K562 (cell line): Measurements from ENCODE around the gene ODF2. TPM values are rescaled to one million over a fixed set of nuclear protein-coding genes. Genes with fewer than 3 reads are reported as not detected.
A peak's percentile ranks its signal among the peaks of the same experiment; 100 is the strongest.
"Not testable (repeated sequence)": the region's sequence is repeated elsewhere in the genome, so short reads cannot be mapped to it uniquely, and the experiment has no call there.

Experiments used
- ATAC-seq: fragments of 200-7000 bp; cut with Tn5 transposase; 3 replicates; pipeline ENCODE4 v1.9.1; 2020; ENCODE audit warnings: moderate library complexity
- BruUV-seq: library from RNA; stranded (reverse); fragments of 400-500 nt; replicated peaks from 2 replicates; lab custom pipeline; 2021; lab: Mats Ljungman, UMichigan
- CTCF ChIA-PET: fragments of 300-600 bp; formaldehyde crosslinking; extraction: SDS; loops from one replicate; lab custom pipeline; 2021; ENCODE audit warnings: low intra/inter-chr PET ratio; lab: Yijun Ruan, JAX
- POLR2A ChIA-PET: fragments of 300-600, 350-650 bp; sonication (Branson Sonifier 250); formaldehyde crosslinking; extraction: SDS; loops from one replicate; lab custom pipeline; 2021; ENCODE audit warnings: antibody characterized with exemption, inconsistent platforms; lab: Yijun Ruan, JAX
- DNase-seq, 4 experiments: peaks; one replicate each; pipeline versions ENCODE4 v3.0.0 to v3.0.0-alpha.2; 2011 to 2018; ENCODE audit warnings: low spot score in 3 of 4, mixed read lengths in 3 of 4; ENCODE audit errors: extremely low read depth in 1 of 4
- FAIRE-seq: peaks from 2 replicates; lab custom pipeline; 2011; peaks lifted over from hg19 to GRCh38; lab: Jason Lieb, UNC
- H2AFZ ChIP-seq: 2 replicates; pipeline ENCODE4 v1.6.0; 2011; ENCODE audit warnings: low read depth, low read length, control low read depth, inconsistent platforms
- H3K27ac ChIP-seq: fragments of 200-600 bp; 3 replicates; pipeline ENCODE4 v1.8.0; 2011; ENCODE audit warnings: low read depth, mild to moderate bottlenecking, control low read depth, inconsistent platforms, low read length, moderate library complexity, mixed read lengths; ENCODE audit errors: extremely low read depth
- H3K27me3 ChIP-seq, 2 experiments: fragments of 300-600 bp in 1 of 2; 2 replicates in 1 of 2; 3 replicates in 1 of 2; pipeline versions ENCODE4 v1.6.0 to v1.8.0; 2011; ENCODE audit warnings: inconsistent platforms in 2 of 2, low read length in 2 of 2, mild to moderate bottlenecking in 1 of 2, mixed read lengths in 1 of 2, moderate library complexity in 1 of 2; ENCODE audit not compliant: control insufficient read depth in 2 of 2, insufficient read depth in 2 of 2
- H3K36me3 ChIP-seq: fragments of 300-600 bp; 3 replicates; pipeline ENCODE4 v1.8.0; 2011; ENCODE audit warnings: mild to moderate bottlenecking, low read length, inconsistent platforms; ENCODE audit not compliant: control insufficient read depth, insufficient read depth
- H3K4me1 ChIP-seq, 2 experiments: fragments of 200-600 bp in 1 of 2; replicated peaks in 1 of 2; 2 replicates in 1 of 2; 3 replicates in 1 of 2; pipeline versions ENCODE4 v1.5.1 to v1.8.0; 2011; ENCODE audit warnings: inconsistent platforms in 2 of 2, low read length in 2 of 2, mild to moderate bottlenecking in 1 of 2, mixed read lengths in 1 of 2, moderate library complexity in 1 of 2; ENCODE audit not compliant: control insufficient read depth in 2 of 2, insufficient read depth in 2 of 2
- H3K4me2 ChIP-seq: 2 replicates; pipeline ENCODE4 v1.6.1; 2011; ENCODE audit warnings: low read length, control low read depth, inconsistent platforms, mixed read lengths; ENCODE audit not compliant: insufficient read depth
- H3K4me3 ChIP-seq: fragments of 200-600 bp; sonication (generic), shearing (Covaris generic); 2 replicates; pipeline ENCODE4 v1.5.1; 2016; ENCODE audit warnings: control low read depth, inconsistent platforms
- H3K79me2 ChIP-seq: fragments of 200-600 bp; 3 replicates; pipeline ENCODE4 v1.8.0; 2011; ENCODE audit warnings: low read length, inconsistent platforms; ENCODE audit not compliant: control insufficient read depth, insufficient read depth
- H3K9ac ChIP-seq, 2 experiments: 2 replicates each; pipeline versions ENCODE4 v1.6.0 to v1.6.1; 2011; ENCODE audit warnings: low read depth in 2 of 2, low read length in 2 of 2, control low read depth in 1 of 2, inconsistent platforms in 1 of 2, mild to moderate bottlenecking in 1 of 2, mixed read lengths in 1 of 2; ENCODE audit not compliant: insufficient read depth in 1 of 2
- H3K9me1 ChIP-seq: one replicate; pipeline ENCODE4 v1.6.0; 2011; ENCODE audit warnings: inconsistent platforms, mild to moderate bottlenecking, low read length, moderate library complexity; ENCODE audit not compliant: control insufficient read depth, insufficient read depth
- H3K9me3 ChIP-seq: replicated peaks from 2 replicates; pipeline ENCODE4 v1.5.1; 2011; ENCODE audit warnings: low read depth, low read length, inconsistent platforms; ENCODE audit not compliant: control insufficient read depth, insufficient read depth
- H4K20me1 ChIP-seq: replicated peaks from 2 replicates; pipeline ENCODE4 v1.6.1; 2011; ENCODE audit warnings: low read length, inconsistent platforms, mixed read lengths; ENCODE audit not compliant: control insufficient read depth, insufficient read depth
- CC2D1A ChIP-seq: fragments of 450-650 bp; IDR thresholded peaks from 2 replicates; pipeline ENCODE4 v1.6.1; 2017; ENCODE audit warnings: mild to moderate bottlenecking
- CTCFL ChIP-seq: IDR thresholded peaks from 2 replicates; pipeline ENCODE4 v1.6.1; 2011; ENCODE audit warnings: borderline replicate concordance, low read depth, mild to moderate bottlenecking, moderate library complexity, low read length; ENCODE audit not compliant: insufficient read depth, poor library complexity, severe bottlenecking
- HNRNPK ChIP-seq: fragments of 200-400 bp; formaldehyde crosslinking; IDR thresholded peaks from one replicate; pipeline ENCODE4 v1.6.1; 2018; ENCODE audit warnings: mild to moderate bottlenecking, low read depth, low read length; ENCODE audit not compliant: poor library complexity, severe bottlenecking
- PRDM10 ChIP-seq: fragments of 450-650 bp; IDR thresholded peaks from 2 replicates; pipeline ENCODE4 v1.6.1; 2018; ENCODE audit not compliant: partially characterized antibody
- ZBTB33 ChIP-seq: sonication (generic); formaldehyde crosslinking; IDR thresholded peaks from 2 replicates; pipeline ENCODE4 v1.8.1; 2023; ENCODE audit warnings: mild to moderate bottlenecking, missing genetic modification reagents
- WGBS: fragments of 100-300 bp; shearing (Covaris generic); methylation state at CpG from one replicate; pipeline ENCODE4 v1.1.6; 2016; ENCODE audit warnings: low coverage, mixed read lengths; ENCODE audit not compliant: insufficient coverage; ENCODE audit errors: missing lambda C conversion rate; 5-methylcytosine and 5-hydroxymethylcytosine counted together
- in situ Hi-C: fragments of 300-500 bp; cut with MboI; formaldehyde crosslinking; loops from 4 replicates; pipeline ENCODE4 v1.15.0; 2018; ENCODE audit warnings: inconsistent platforms, mixed read lengths
- intact Hi-C: fragments of 100-400 bp; cut with micrococcal nuclease; formaldehyde crosslinking; loops from 2 replicates; pipeline ENCODE4 v1.14.2; 2022
- polyA plus RNA-seq, 8 experiments: library from polyadenylated mRNA; depleted of rRNA in 4 of 8; stranded (reverse) in 5 of 8; unstranded in 3 of 8; fragments of >200 nt; fragmentation: Nextera tagmentation in 2 of 8; fragmentation: Illumina TruSeq in 1 of 8; extraction: Ambion mirVana in 2 of 8; extraction: Trizol in 1 of 8; gene quantifications; 2 replicates each; pipeline versions ENCODE4 v1.2.1 to v1.2.3, GENCODE V29; 2011 to 2014; ENCODE audit warnings: inconsistent platforms in 1 of 8, missing spikeins in 1 of 8
- total RNA-seq, 7 experiments: library from RNA; depleted of rRNA in 6 of 7; stranded (reverse); fragments of >200 nt in 6 of 7; fragmentation: Illumina TruSeq in 2 of 7; extraction: Trizol in 2 of 7; gene quantifications; 2 replicates each; pipeline versions ENCODE4 v1.2.1 to v1.2.3, GENCODE V29; 2011 to 2021; ENCODE audit warnings: low replicate concordance in 1 of 7

ODF2 gene
- total and polyA plus RNA-seq, 9 of the 15 experiments (the other 6 are each of a cell fraction or from before 2014, with no cell fraction given) = 16.5 to 83.2 (median 69.7) TPM

GRCh38 chr9:128412120-128412790 lies 43.6 kb upstream of the ODF2 start (continued):
- no peak for TF ChIP-seq ZBTB33 (CRISPR knock-in tag)
- no peak for TF ChIP-seq HNRNPK
- no peak for TF ChIP-seq CTCFL
- peak; percentile 67; the same call in 1 of the 2 replicates for TF ChIP-seq CC2D1A

- H3K9ac ChIP-seq, H3K27me3 ChIP-seq, H2AFZ ChIP-seq, H3K36me3 ChIP-seq, BruUV-seq, H3K4me3 ChIP-seq, H3K4me2 ChIP-seq, H4K20me1 ChIP-seq, H3K9me1 ChIP-seq, ATAC-seq, H3K79me2 ChIP-seq, H3K9me3 ChIP-seq, DNase-seq, in situ Hi-C loops, FAIRE-seq, H3K27ac ChIP-seq: not testable (repeated sequence)
- WGBS = 43% methylated on average over 11 of the region's 13 CpGs
- CTCF ChIA-PET = interaction anchor here (3.0 kb wide), 1 partner anchor 51 kb away, joined by 37 read pairs; no protein-coding TSS in a partner anchor
- peaks cover 9 to 24% of the 10 kb centered on the region in 2 experiments; a peak in 4 of 5 replicates for H3K4me1 ChIP-seq
- peak; percentile 68 for TF ChIP-seq PRDM10
- POLR2A ChIA-PET = interaction anchor here (1.2 kb wide), 1 partner anchor 11 kb away, joined by 4 read pairs; no protein-coding TSS in a partner anchor
- intact Hi-C loops = loop anchor here (5.0 to 10.0 kb wide), 2 partner anchors 201 to 286 kb away; partner anchors contain the start of gene PTGES2
These were observed 42.1 kb upstream of the ODF2 start for GRCh38 chr9:128413728-128414127.
